NCI-H526 treated with DMSO at 0.1 percent for 48 hours (cell line): Measurements from ENCODE around the gene FGF3.

ENCODE experiments used
- DNase-seq: peaks from one replicate; lab custom pipeline; 2025; lab: John Stamatoyannopoulos, UW

FGF3 gene

DNA sequence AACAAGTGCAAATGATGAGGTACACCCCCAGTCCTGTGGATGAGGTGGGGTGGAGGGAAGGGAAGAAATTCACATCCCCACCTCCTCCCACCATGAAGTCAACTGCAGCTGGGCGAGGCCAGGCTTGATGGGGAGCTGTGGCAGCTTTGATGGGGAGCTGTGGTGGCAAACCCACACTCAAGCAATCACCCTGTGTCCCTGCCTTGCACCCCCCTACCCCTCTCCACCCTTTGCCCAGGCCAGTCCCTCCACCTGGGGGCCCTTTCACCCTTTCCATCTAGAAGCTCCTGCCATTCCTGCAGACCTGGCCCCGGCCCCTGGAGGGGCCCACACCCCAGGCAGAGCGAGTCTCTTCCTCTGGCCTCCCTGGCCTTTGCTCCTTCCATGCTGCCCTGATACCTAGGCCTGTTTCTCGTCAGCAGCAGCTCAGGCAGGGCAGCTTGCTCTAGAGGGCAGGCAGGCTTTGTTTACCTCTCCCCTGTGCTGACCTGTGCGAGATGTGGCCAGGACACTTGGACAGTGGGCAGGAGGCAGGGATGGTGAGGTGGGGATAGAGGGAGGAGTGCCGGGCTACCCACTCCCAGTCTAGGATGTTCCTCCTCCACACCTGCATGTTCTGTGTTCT, 4.5 kb upstream of the FGF3 start:
- DNase-seq: no peak

DNA sequence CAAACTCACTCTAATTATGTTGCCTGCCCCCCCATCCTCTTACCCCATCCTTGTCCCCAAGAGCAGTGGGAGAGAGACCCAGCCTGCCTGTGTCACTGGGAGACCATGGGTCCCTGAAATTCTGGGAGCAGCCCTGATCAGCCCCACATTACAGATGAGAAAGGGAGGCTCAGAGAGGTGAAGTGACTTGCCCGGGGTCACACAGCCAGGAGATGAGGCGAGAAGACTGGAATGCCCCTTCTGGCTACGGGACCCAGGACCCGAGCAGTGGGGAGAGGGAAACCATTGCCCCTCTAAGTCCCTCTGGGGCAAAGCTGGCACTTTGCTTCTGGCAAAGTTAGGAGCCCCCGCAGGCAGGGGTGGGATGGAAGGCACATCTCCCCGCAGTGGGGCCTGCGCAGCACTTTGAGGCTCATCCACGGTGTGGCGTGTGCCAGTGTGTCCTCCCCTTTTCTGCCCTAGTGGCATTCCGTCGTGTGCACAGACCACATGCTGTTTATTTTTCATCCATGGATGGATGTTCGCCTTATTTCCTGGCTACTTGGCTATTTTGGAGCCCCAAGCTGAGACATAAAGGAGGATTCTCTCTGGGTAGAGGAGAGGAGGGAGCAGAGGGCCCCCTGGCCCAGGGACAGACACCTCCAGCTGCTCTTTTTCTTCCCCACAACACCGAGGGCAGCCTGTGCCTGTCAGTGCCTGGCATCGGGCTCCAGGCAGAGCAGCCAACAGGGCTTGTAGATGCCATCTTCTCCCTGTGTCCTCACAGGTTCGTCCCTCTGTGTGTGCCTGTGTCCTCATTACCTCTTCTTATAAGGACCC, 3.7 kb upstream of the FGF3 start:
- no peak for DNase-seq

DNA sequence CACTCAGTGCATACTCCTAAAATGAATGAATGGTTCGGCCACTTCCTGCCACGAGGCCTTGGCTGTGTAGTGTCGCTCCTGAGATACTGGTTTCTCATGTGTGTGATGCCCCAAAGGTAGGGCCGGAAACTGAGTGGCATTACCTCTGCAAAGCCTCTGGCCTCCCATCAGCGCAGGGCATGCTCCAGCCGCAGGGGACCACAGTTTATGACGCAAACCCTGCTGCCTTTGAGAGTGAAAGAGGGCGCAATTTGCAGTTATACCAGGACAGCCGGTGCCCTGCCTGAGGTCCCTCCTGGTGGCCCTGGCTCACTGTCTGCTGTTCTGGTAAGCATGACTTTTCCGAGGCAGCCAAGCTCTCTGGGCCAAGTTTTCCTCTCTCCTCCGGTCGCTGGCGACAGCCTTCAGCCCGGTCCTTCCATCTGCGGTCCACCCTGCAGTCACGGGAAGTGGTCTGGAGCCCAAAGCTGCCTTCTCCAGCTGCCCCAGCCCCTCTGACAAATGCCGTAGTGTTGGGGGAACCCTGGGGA, 2.4 kb upstream of the FGF3 start:
- no peak for DNase-seq

DNA sequence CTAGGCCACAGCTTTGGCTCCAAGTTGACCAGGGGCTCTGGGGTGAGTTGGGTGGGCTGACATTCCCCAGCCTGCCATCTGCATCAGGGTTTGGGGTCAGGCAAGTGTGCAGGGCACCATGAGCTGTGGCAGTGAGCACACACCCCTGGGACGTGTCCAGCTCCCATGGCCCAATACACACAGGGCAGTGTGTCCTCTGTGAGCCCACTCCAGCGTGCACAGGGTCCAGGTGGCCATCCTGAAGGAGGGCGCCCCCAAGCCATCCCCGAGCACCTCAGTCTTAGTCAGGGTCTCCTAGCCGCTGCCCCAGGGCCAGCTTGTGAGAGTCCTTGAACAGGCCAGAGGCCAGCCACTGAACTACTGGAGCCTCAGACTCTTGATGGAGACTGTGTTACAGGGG, 1.2 kb upstream of the FGF3 start:
- no peak for DNase-seq

DNA sequence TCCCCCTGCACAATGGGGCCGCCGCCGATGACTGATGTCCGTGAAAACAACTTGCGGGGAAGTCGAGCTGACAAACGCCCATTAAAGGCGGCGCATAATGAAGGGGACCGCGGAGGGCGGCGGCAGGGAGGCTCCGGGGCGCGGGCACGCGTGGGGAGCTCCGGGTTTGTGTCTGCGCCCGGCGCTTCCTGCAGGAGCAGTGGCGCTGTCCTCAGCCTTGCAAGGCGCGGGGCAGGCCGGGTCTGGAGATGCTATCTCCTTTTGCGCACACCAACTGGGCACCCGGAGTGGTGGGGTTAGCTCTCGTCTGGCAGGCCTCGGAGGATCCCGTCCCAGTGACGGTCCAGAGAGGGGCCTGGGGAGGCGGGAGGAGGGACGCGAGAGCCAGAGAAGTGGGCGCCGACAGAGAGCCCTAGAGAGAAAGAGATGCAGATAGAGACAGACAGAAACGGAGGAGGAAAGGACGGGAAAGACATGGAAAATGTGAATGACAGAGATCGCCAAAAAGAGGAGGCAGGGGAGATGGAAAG, 390 bp upstream of the FGF3 start:
- no peak for DNase-seq

DNA sequence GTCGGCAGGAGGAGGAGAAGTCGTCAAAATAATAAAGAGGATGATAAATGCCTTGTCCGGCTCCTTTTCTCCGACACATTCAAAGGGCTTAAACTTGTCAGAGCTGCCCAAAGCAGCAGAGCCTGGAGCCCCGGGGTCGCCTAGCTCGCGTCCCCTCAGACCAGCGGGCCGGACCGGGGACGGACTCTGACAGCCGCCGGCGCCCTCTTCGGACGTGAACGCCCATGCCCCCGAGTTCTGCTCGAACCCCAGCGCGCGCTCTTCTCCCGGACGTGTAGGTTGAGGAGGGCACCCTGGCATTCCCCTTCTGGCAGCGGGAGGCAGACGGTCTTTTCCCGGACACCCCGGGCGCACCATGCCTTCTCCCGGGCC, 999 bp downstream of the FGF3 start:
- no peak for DNase-seq

DNA sequence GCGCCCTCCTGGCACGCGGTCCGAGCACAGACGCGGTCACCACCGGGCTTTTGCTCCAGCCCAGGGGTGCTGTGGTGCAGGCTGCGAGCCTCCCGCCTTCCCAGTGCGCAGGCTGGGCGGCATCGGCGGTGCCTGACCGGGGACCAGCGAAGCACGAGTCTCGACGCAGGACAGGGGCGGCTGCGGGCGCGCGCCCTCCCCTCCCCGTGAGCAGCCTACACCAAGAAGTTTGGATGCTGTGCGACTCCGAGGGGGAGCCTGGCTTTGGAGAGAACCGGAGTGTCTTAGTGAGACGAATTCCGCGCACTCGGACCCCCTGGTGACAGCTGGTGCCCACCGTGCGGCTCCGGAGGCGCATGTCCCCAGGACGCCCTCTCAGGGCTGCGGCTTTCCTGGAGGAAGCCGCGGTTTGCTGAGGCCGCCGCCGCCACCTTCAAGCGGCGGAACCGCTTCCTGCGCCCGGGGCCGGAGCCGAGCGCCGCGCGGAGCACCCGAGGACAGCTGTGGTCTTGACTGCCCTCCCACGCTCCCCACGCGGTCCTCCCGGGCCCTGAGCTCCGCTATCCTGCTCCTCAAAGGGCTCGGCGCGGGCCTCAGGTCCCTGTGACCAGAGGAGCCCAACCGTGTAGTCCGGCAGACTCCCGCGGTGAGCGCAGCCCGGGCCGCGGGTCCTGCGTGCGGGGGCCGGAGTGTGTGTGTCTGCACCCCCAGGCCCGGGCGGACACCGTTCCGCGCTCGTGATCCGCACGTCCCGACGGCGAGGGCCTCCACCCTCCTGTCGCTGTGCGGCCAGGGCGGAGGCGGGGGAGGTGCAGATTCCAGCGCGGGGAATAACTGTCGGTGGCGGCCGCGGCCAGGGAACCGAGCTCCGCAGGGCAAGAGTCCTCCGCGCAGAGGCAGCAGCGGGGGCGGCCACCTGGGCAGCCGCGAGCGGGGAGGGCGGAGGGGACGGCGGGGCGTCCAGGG, 1.7 kb downstream of the FGF3 start:
- DNase-seq: no peak

DNA sequence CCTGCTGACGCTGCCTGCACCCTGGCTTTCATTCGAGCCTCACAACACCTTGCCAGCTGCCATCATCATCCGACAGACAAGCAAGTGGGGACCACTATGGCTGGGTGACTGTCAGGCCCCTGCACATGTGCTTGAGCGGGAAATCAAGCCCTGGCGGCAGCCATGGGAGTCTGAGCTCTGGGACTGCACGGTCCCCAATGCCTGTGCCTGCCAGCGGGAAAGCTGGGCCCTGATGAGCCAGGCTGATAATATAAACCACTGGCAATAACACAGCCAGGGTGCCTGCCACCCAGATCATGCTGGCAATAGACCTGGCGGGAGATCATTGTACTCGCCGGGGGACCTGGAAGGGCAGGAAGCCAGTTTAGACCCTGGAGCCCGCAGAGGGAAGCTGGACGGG, 2.5 kb downstream of the FGF3 start:
- no peak for DNase-seq

DNA sequence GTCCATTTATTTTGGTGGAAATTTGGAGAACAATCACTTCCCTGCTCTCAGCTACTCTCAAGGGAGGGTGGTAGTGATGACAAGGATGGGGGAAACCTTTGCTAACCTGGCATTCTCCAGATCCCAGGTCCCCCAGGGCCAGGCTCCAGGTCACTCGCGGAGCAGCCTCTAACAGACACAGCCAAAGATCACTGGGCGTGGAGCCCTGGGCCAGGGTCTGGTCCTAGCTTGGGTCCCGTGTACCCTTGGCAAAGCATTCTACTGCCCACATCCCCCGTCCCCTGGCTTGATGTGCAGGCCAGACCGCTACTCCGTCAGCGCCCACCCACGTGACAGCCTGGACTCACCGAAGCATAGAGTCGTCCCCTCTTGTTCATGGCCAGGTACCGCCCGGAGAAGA, 3.2 kb downstream of the FGF3 start:
- DNase-seq: no peak

DNA sequence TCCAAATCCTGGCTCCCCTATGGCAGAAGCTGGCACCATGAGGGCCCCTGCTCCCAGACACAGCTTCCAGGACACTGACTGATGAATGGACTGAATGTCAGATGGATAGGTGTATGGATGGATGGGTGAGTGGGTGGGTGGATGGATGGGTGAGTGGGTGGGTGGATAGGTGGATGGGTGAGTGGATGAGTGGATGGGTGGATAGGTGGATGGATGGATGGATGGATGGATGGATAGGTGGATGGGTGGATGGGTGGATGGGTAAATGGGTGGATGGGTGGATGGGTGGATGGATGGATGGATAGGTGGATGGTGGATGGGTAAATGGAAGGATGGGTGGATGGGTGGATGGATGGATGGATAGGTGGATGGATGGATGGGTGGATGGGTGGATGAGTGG, 4.3 kb downstream of the FGF3 start:
- no peak for DNase-seq

DNA sequence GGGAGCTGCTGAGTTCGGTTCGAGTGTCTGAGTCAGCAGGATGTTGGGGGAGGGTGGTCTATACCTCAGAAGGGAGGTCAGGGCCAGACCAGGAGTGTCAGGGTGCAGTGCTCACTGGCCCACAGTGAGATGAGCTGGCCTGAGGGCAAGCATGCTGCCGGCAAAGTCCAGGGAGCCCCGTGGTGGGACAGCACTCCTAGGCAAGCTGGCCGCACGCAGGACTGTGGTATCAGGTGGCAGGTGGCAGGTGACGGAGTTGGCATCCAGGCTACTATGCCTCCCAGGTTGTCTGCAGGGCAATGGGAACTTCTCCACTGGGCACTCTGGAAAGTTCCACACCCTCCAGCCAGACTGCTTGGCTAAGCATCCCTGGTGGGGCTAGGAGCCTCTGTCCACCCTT, 4.8 kb downstream of the FGF3 start:
- DNase-seq: no peak

DNA sequence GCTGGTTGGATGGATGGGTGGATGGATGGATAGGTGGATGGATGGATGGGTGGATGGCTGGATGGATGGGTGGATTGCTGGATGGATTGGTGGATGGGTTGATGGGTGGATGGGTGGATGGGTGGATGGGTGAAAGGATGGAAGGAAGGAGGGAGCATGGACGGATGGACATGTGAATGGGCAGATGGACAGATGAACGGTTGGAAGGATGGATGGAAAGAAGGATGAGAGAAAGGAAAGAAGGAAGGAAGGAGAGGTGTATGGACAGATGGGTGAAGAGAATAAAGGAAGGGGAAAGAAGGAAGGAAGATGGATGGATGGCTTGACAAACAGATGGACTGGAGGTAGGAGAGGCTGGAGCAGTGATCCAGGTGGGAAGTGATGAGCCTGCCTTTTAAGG, 5.4 kb downstream of the FGF3 start:
- no peak for DNase-seq

DNA sequence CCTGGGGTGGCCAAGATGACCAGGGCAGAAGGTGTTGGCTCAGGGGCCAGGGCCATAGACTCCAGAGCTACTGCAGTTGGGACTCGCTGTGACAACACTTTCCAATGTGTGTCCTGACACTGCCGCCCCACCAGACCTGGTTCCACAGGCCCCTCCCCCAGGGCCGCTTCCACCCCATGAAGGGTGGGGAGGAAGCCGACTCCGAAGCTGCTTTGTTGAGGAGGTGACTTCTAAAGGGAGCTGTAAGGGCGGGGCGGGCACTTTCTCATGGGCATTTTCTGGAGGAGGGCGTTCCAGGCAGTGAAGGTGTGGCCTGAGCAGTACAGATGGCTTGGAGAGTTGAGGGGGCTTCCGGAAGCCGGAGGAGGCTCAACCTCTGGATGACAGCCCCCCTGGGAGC, 6.3 kb downstream of the FGF3 start:
- no peak for DNase-seq

DNA sequence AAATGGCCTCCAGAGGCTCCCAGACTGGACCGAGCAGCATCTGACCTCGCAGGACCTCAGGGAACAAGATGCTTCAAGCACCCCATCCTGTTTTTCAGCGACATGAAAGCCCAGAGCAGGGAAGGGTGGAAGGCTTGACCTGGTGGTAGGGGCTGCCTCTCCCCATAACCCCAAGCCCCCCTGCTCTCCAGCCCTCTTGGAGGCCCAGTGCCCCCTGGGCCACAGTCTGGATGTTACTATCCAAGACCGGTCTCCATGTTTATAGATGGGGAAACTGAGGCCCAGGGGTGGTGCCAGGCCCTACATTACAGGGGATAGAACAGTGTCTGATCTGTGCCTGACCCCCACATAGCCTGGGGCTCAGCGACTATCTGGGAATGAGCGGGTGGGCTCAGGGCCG, 7.0 kb downstream of the FGF3 start:
- no peak for DNase-seq

DNA sequence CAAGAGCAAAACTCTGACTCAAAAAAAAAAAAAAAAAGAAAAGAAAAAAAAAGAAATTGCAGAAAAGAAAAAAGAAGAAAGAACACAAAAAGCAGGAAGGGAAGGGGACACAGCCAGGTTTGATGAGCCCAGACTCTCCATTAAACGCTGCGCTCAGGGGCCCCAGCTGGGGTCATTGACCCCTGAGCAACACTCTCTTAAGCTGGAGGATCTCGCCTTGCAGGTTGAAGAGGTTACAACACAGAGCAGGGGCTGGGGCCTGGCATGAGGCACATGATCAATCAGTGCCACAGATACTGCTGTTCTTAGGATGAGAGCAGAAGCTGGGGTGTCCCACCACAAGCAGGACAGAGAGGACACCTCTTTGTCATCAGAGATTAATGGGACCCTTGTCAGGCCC, 7.8 kb downstream of the FGF3 start:
- no peak for DNase-seq

DNA sequence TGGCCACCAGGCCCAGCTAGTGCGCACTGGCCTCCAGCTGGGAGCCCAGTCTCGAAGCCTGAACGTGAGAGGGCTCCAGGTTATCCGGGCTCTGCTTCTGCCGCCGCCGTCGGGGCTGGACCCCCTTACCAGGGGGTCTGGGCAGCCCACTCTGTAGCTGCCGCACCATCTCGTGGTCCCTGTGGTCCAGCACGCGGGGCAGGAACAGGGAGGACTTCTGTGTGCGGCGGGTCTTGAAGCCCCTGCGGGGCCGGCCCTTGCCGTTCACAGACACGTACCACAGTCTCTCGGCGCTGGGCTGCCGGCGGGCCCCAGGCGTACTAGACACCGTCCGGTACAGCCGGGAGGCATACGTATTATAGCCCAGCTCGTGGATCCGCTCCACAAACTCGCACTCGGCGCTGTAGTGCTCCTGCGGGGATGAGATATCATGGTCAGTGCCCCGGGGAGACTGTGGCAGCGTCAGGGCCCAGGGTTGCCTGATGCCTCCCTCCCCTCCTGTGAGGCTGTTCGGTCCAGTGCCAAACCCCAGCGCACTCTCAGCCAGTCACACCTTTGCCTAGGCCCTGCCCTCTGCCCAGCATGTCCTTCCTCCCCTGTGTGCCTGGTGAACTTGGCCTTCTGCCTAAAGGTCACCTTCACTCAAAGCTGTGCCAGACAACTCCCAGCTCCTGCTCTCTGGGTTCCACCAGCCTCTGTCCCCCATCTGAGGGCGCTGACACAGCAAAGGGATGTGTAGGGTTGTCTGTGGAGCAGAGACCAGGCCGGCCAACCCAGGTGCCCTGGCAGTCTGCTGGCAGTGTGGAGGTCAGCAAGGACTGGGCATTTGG, 8.7 kb downstream of the FGF3 start:
- no peak for DNase-seq

DNA sequence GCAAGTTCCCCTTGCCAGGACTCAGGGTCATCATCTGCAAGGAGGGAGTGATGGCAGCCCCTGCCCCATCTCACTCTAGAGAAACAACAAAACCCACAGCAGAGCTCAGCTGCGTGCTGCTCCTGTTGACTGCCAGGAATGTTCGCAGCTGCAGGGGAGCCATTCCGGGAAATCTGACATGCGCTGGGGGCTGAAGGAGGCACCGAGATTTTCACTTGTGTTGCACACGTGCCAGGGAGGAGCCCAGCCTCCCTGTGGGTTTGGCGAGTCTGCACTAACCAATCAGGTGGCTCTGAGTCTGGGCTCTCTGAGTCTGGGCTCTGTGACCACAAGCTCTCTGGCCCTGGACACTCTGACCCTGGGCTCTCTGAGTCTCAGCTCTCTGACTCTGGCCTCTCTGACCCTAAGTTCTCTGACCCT, 10.5 kb downstream of the FGF3 start:
- DNase-seq: no peak

DNA sequence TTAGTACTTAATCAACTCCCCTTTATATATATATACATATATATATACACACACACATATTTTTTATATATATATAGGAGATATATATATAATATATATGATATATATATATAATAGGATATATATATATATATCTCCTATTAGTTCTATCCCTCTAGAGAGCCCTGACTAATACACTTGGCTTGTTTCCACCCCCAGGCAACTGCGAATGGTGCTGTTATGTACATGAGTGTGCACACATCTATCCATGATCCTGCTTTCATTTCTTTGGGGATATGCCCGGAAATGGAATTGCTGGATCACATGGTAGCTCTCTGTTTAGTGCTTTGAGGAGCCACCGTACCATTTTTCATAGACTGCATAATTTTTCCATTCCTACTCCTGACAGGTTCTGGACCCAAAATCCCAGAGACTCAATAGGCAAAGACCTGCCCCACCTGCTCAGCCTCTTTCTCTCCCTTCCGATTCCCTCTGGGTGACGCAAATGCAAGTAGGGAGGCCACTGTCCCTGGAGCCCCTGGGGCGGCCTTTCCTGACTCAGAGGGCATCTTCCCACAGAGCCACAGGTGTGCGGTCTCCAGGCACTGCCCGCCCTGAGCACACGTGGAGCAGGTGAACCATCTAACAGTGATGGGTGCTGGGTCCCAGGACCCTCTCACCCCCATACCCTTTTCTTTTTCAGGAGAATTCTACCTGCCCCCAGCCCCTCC, 12.0 kb downstream of the FGF3 start:
- no peak for DNase-seq

DNA sequence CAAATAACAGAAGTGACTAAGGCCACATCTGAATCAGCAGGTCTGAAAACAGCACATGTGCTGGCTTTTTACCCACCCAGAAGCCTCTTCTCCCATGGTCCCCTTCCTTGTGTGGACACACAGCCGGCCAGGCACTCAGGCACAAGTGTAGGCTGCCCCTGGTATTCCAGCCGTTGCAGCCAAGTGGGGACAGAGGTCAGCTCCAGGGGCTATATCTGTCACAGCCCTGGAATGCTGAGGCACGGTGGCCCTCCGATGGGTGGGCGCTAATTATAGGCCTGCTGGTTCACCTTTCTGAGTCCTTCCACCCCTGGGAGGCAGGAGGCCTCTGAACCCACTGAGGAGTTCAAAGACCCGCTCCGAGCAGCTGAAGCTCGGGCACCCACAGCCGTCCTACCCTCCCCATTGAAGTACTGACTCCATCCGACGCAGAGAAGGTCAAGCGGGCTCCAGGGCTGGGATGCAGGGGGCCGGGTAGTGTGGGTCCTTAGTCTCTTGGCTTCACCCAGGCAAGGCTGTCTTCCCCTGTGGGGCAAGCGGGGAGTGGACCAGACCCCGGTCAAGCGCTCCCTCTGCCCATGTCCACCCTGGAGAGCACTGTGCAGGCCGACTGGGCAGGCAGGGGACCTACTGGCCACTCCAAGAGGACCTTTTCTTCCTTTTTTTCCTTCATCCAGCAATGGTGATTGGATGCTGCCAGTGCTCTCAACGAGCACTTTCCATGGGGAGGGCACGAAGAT, 14.3 kb downstream of the FGF3 start:
- DNase-seq: no peak

DNA sequence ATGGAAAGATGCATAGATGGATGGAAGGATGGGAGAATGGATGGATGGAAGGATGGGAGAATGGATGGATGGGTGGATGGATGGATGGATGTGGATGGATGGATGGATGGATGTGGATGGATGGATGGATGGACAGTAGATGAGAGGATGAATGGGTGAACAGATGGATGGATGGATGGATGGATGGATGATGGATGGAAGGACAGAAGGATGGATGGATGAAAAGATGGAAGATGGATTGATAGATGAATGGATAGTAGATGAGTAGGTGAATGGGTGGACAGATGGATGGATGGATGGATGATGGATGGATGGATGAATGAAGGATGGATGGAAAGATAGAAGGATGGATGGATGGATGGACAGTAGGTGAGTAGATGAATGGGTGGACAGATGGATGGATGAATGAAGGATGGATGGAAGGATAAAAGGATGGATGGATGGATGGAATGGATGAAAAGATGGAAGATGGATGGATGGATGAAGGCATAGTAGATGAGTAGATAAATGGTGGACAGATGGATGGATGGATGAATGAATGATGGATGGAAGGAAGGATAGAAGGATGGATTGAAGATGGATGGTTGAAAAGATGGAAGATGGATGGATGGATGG, 15.5 kb downstream of the FGF3 start:
- DNase-seq: no peak
